Left forelimb (tissue), 1 donor: Measurements from ENCODE around the gene HLA-DOA.

ENCODE experiments used
- DNase-seq: peaks from one replicate; pipeline ENCODE4 v3.0.0-alpha.2; 2018; ENCODE audit warnings: low spot score

HLA-DOA gene

GRCh38 chr6:32977272-32977952 lies 32.0 kb downstream of the HLA-DOA start:
- DNase-seq, result no peak

- DNase-seq, result no peak
Measured at GRCh38 chr6:32976334-32977069, 32.9 kb downstream of the HLA-DOA start.

- DNase-seq, result no peak
Measured at GRCh38 chr6:32975886-32976285, 33.5 kb downstream of the HLA-DOA start.

GRCh38 chr6:32974541-32975308 lies 34.7 kb downstream of the HLA-DOA start:
- DNase-seq, result no peak

GRCh38 chr6:32974016-32974333 lies 35.4 kb downstream of the HLA-DOA start:
- DNase-seq, result no peak

GRCh38 chr6:32973144-32974015 lies 36.0 kb downstream of the HLA-DOA start:
- no peak for DNase-seq

- peak; percentile 70 for DNase-seq
Measured at GRCh38 chr6:32972353-32973143, 36.8 kb downstream of the HLA-DOA start.

GRCh38 chr6:32971581-32972352 lies 37.6 kb downstream of the HLA-DOA start:
- peak; percentile 100 for DNase-seq

GRCh38 chr6:32971242-32971580 lies 38.2 kb downstream of the HLA-DOA start:
- no peak for DNase-seq

GRCh38 chr6:32970413-32971241 lies 38.8 kb downstream of the HLA-DOA start:
- peak; percentile 95 for DNase-seq

GRCh38 chr6:32969685-32970412 lies 39.5 kb downstream of the HLA-DOA start:
- peak; percentile 92 for DNase-seq

- no peak for DNase-seq
Measured at GRCh38 chr6:32968867-32969684, 40.3 kb downstream of the HLA-DOA start.

- DNase-seq, result peak; percentile 99
Measured at GRCh38 chr6:32968093-32968866, 41.1 kb downstream of the HLA-DOA start, which contains the start of gene BRD2. TSS of gene BRD2 (plus strand) at chr6:32968594. CDS start at chr6:32972899, 4,305 bp downstream.

- DNase-seq, result no peak
Measured at GRCh38 chr6:32967151-32968091, 42.0 kb downstream of the HLA-DOA start.

- DNase-seq, result no peak
Measured at GRCh38 chr6:32964776-32965175, 44.6 kb downstream of the HLA-DOA start.

GRCh38 chr6:32963866-32964265 lies 45.5 kb downstream of the HLA-DOA start:
- no peak for DNase-seq
